ENCODE data around the gene WDR74. TPM values are rescaled to one million over a fixed set of nuclear protein-coding genes. Genes with fewer than 3 reads are reported as not detected.

Gene WDR74
- total and polyA plus RNA-seq, 9 of the 15 experiments (the other 6 are each of a cell fraction or from before 2014, with no cell fraction given): 32.7 to 210 (median 114) TPM

DNA sequence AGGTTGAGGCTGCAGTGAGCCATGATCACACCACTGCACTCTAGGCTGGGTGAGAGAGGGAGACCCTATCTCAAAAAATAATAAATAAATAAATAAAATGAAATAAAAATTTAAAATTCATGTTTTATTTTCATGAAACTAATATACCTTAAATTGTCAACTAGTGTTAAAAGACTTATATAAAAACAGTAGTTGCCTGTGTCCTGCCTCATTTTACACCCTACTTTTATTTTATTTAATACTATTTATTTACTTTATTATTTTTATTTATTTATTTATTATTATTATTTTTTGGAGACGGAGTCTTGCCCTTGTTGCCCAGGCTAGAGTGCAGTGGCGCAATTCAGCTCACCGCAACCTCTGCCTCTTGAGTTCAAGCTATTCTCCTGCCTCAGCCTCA lies 4.8 kb upstream of the WDR74 start:
- ATAC-seq (no peak), DNase-seq (ENCODE audit: extremely low read depth in 1 of 4, low spot score in 3 of 4) (no peak), FAIRE-seq (no peak)
- in situ Hi-C loops (cut with MboI) (no loop called here), intact Hi-C loops (cut with micrococcal nuclease) (loop anchor here (5.0 to 10.0 kb wide), 3 partner anchors 119 to 447 kb away; partner anchors contain the start of genes C11orf98, CSKMT, HNRNPUL2 and TTC9C)
- Histone ChIP-seq H4K20me1 (replicated peaks; ENCODE audit: control insufficient read depth, insufficient read depth, low read length) (no peaks in the 10 kb centered on the region), H3K9me3 (replicated peaks; ENCODE audit: control insufficient read depth, insufficient read depth, low read depth, low read length) (no peaks in the 10 kb centered on the region; the same call in 1 of the 2 replicates), H3K9me1 (ENCODE audit: control insufficient read depth, insufficient read depth, low read length) (no peaks in the 10 kb centered on the region), H3K27ac (ENCODE audit: extremely low read depth, low read depth, low read length) (no peak overlapping the region), H3K27me3 (ENCODE audit: control insufficient read depth in 2 of 2, insufficient read depth in 2 of 2, low read length in 2 of 2) (no peaks in the 10 kb centered on the region), H3K79me2 (ENCODE audit: control insufficient read depth, insufficient read depth, low read length) (peaks cover 7% of the 10 kb centered on the region), H3K4me1 (replicated peaks in 1 of 2; ENCODE audit: control insufficient read depth in 2 of 2, insufficient read depth in 2 of 2, low read length in 2 of 2) (peaks cover 5 to 17% of the 10 kb centered on the region in 2 experiments; a peak in 3 of 5 replicates), H2AFZ (ENCODE audit: low read depth, low read length) (no peak overlapping the region), H3K36me3 (ENCODE audit: control insufficient read depth, insufficient read depth, low read length) (no peaks in the 10 kb centered on the region), H3K4me3 (no peak overlapping the region), H3K9ac (ENCODE audit: insufficient read depth in 1 of 2, low read depth in 2 of 2, low read length in 2 of 2) (no peak overlapping the region), H3K4me2 (ENCODE audit: insufficient read depth, low read length) (no peak overlapping the region)
- 91% methylated on average over 3 of the region's 3 CpGs for WGBS (ENCODE audit: insufficient coverage, low coverage, missing lambda C conversion rate)
- POLR2A ChIA-PET: interaction anchor here (0.6 to 6.3 kb wide), 2 partner anchors 10 to 57 kb away, joined by 4 to 100 read pairs; partner anchors contain the start of gene TMEM179B
- no TSS peak for BruUV-seq (replicated peaks)
- CTCF ChIA-PET (ENCODE audit: low intra/inter-chr PET ratio): no interaction called here
- TF ChIP-seq, protein P1, sequence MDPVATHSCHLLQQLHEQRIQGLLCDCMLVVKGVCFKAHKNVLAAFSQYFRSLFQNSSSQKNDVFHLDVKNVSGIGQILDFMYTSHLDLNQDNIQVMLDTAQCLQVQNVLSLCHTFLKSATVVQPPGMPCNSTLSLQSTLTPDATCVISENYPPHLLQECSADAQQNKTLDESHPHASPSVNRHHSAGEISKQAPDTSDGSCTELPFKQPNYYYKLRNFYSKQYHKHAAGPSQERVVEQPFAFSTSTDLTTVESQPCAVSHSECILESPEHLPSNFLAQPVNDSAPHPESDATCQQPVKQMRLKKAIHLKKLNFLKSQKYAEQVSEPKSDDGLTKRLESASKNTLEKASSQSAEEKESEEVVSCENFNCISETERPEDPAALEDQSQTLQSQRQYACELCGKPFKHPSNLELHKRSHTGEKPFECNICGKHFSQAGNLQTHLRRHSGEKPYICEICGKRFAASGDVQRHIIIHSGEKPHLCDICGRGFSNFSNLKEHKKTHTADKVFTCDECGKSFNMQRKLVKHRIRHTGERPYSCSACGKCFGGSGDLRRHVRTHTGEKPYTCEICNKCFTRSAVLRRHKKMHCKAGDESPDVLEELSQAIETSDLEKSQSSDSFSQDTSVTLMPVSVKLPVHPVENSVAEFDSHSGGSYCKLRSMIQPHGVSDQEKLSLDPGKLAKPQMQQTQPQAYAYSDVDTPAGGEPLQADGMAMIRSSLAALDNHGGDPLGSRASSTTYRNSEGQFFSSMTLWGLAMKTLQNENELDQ (CRISPR knock-in tag; IDR thresholded peaks at IDR 0.05; ENCODE audit: borderline replicate concordance): no peak
- TF ChIP-seq ILK (tag; IDR thresholded peaks at IDR 0.05; ENCODE audit: borderline replicate concordance, low read depth) (no peak), HNRNPUL1 (IDR thresholded peaks at IDR 0.05; ENCODE audit: low read length) (no peak), ZNF583 (CRISPR knock-in tag; IDR thresholded peaks at IDR 0.05) (no peak), SRF (CRISPR knock-in tag; IDR thresholded peaks at IDR 0.05) (no peak), NFYB (IDR thresholded peaks at IDR 0.05; ENCODE audit: extremely low read depth, insufficient read length) (no peak), ELF2 (CRISPR knock-in tag; IDR thresholded peaks at IDR 0.05) (no peak), SAFB2 (IDR thresholded peaks at IDR 0.05; ENCODE audit: borderline replicate concordance, low read depth, low read length, severe bottlenecking) (no peak), ZBTB7A (IDR thresholded peaks at IDR 0.05; ENCODE audit: borderline replicate concordance, control insufficient read depth, low read depth, low read length) (no peak), ARHGAP35 (IDR thresholded peaks at IDR 0.05; ENCODE audit: partially characterized antibody) (no peak), KLF13 (tag; IDR thresholded peaks at IDR 0.05; ENCODE audit: borderline replicate concordance, low read depth) (no peak), HOXB6 (CRISPR knock-in tag; IDR thresholded peaks at IDR 0.05; ENCODE audit: borderline replicate concordance) (no peak)
- TF ChIP-seq, protein P2, sequence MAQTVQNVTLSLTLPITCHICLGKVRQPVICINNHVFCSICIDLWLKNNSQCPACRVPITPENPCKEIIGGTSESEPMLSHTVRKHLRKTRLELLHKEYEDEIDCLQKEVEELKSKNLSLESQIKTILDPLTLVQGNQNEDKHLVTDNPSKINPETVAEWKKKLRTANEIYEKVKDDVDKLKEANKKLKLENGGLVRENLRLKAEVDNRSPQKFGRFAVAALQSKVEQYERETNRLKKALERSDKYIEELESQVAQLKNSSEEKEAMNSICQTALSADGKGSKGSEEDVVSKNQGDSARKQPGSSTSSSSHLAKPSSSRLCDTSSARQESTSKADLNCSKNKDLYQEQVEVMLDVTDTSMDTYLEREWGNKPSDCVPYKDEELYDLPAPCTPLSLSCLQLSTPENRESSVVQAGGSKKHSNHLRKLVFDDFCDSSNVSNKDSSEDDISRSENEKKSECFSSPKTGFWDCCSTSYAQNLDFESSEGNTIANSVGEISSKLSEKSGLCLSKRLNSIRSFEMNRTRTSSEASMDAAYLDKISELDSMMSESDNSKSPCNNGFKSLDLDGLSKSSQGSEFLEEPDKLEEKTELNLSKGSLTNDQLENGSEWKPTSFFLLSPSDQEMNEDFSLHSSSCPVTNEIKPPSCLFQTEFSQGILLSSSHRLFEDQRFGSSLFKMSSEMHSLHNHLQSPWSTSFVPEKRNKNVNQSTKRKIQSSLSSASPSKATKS (CRISPR knock-in tag; IDR thresholded peaks at IDR 0.05): no peak
- TF ChIP-seq, protein P3, sequence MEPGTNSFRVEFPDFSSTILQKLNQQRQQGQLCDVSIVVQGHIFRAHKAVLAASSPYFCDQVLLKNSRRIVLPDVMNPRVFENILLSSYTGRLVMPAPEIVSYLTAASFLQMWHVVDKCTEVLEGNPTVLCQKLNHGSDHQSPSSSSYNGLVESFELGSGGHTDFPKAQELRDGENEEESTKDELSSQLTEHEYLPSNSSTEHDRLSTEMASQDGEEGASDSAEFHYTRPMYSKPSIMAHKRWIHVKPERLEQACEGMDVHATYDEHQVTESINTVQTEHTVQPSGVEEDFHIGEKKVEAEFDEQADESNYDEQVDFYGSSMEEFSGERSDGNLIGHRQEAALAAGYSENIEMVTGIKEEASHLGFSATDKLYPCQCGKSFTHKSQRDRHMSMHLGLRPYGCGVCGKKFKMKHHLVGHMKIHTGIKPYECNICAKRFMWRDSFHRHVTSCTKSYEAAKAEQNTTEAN (CRISPR knock-in tag; IDR thresholded peaks at IDR 0.05): no peak

Data from K562 (cell line).